Right renal pelvis (tissue), 4 donors: ENCODE data around the gene GLS. TPM values are rescaled to one million over a fixed set of nuclear protein-coding genes. Genes with fewer than 3 reads are reported as not detected.
"Not testable (repeated sequence)": the region's sequence is repeated elsewhere in the genome, so short reads cannot be mapped to it uniquely, and the experiment has no call there.

Experiments
- DNase-seq, 4 donors: peaks; one replicate each; pipeline ENCODE4 v3.0.0-alpha.2; 2013; ENCODE audit warnings: low read depth in 4 of 4, low spot score in 3 of 4, missing footprints in 1 of 4
- polyA plus RNA-seq, 4 donors: library from polyadenylated mRNA; unstranded; fragments of 120-200 nt; gene quantifications; one replicate each; pipeline ENCODE4 v1.2.1, GENCODE V29; 2013; ENCODE audit not compliant: insufficient read length in 4 of 4

Gene GLS
- polyA plus RNA-seq: 100 to 1,000 TPM; 240 to 315 (median 282) TPM

DNA sequence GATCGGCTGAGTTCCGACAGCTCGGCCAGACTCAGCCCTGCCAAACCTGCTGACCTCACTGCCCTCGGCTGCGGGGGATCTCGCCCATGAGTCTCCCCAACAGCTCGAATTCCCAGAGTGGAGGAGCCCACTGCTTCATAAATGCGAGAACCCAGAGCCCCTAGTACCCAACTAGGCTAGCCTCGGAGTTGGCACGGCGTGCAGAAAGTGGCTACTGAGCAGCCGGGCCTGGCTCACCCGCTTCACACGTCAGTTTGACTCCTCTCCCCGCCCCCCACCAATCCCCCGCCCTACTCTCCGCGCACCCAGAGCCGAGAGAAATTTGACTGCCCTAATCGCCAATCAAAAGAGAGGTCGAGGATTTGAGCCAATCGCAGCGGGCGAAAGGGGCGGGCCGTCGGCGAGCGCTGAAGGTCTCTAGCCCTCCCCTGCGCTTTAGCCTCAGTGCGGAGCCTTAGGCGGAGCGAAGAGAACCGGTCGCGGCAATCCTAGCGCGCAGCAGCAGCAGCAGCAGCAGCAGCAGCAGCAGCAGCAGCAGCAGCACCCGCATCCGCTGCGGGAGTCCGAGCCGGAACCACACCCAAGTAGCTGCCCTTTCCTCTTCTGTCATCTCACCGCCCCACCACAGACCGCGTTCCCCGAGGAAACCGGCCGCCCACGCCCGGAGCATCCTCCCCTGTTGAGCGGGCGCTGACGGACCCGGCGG, at the start of gene GLS:
GLS (plus strand) TSS at position 444 of the 706 bp plus-strand sequence. CDS start 264 bp downstream, outside the sequence.
- DNase-seq: peak; percentile 92 to 95 (median 94)

DNA sequence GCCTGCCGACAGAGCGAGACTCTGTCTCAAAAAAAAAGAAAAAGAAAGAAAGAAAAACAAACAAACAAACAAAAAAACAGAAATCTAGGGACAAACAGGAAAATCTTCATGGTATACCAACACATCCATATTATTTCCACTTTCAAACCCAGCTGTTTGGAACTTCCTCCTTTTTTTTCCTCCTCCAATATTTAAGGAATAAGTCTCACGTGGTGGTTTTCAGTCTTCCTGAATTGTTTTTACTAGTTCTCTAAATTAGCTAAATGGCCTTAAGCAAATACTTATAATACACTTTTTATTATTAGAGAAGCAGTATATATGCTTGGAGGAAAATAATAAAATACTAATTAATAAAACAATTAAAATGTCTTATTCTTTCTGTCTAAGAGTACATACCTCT, 48.7 kb upstream of the GLS start:
- DNase-seq: no peak

DNA sequence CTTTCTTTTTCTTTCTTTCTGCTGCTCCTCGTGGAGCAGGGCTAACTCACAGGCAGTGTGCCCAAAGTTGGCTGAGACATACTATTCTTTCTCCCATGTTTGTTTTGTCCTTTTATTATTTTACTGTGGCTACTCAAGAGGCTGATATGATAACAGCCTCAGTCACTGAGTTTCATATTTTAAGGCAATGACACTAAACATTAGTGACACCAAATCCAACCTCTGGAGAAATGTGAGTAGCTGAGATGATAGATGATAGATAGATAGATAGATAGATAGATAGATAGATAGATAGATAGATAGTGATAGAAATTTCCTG, 45.8 kb upstream of the GLS start:
- DNase-seq: no peak

DNA sequence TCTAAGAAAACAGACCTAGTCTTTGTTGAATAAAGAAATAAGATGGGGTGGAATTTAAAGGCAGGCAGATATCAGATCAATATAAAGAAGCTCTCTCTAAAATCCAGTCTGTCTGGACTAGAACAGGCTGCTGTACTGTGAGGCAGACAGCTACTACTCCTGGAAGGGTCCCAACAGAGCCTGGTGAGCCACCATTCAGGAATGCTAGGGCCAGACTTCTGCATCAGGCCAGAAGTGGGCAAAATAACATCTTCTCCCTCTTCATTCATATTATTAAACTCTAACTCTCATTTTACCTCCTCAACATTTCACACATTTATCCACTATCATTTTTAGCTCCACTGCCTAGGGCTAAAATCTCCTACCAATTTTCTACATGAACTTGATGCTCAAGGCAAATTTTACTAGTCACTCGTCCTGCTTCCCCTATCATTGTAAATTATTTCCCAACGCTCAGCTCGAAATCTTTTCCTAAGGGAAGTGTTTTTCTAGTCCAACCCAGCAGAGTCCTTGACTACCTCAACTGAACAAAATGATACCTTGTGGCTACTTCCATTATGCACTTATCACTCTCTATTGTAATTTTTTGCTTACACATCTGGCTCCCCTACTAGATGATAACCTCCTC, 45.2 kb upstream of the GLS start:
- DNase-seq: no peak

DNA sequence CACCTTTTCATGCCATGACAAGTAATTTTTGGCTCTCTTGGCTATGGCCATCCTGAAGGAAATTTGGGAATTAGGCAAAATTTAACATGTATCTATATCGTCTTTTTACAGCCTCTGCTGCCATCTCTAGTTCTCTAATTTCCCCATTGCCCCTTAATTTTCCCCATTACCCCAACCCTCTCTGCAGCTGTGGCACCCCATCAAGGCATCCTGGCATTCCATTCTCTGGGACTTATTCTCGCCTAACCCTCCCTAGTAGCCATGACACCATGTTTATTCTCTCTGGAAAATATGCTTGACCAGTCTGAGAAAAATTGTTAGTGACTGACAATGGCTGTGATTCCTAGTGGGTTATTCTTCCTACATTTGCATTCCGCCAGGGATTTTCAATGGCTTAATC, 43.9 kb upstream of the GLS start:
- no peak for DNase-seq

DNA sequence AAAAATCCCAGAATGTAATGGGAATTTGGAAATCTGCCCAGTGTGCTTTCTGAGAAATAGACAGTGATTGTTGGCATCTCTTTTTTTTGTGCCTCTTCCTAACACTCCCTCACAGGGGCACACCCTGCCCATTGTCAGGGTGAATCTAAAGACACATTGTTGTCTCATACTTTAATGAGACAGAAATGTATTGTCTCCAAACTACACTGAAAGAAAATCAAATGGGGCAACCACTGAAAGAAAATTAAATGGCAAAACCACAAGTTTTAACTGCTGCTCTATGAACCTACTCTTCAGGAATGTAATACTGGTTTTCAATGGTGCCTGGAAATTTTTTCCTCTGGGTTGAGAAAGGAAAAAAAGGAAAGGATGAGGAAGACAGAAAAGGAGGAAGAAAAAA, 43.2 kb upstream of the GLS start:
- DNase-seq: no peak

DNA sequence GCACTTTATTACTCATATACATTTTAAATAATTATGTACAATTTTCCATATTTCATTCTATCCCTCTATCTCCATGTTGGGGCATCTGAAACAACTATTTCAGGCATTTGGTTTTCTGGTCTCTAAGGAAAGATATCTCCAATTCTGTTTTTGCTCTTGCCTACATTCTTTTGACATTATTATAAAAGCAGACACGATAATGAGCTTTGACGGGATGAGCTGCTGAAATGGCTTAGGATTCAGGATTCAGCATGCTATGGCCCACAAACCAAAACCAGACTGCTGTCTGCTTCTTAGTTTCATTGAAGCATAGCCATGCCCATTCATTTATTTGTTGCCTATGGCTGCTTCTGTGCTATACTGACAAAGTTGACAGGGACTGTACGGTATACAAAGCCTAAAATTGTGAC, 42.7 kb upstream of the GLS start:
- no peak for DNase-seq

DNA sequence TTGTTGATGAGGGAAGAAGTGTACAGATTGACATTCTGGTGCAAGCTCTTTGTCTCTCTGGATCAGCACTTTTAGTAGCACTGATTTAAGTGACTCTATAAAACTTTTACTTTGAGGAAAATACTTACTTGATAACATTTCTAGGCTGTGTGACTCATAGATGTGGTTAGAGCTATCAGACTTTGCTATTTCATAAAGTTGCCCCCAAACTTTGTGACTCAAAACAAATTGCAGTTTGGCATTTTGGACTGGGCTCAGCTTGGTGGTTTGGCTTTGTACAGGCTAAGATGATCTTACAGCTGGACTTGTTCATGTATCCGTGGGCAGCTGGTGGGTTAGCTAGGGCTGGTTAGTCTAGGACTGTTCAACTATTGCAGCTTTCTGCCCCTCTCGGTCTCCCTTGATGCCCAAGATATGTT, 42.1 kb upstream of the GLS start:
- no peak for DNase-seq

DNA sequence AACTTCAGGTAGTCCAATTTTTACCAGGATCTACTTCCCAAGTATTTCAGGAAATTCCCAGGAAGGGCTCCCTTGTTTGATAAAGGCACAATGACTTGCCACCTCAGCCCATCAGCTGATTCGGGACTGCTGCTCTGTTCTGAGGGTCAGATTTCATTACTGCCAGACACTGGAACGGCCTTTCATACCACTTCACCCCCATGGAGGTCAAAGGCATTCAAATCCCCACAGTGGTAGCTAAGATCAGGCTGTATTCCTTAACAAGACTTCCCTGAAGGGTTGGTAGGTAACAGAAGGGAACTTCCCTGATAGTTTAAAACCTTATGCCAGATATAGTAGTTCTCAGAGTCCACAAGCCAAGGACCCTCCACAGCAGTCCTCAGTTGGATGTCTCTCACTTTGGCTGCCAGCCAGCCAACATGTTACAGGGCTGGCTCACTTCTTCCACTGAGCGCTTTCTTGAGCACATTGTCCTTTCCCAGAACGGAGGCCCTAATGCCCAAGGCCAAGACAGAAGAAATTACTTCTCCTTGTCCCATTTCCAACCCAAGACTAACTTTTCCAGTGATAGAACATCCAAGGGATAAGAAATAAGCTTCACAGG, 40.0 kb upstream of the GLS start:
- DNase-seq: no peak

DNA sequence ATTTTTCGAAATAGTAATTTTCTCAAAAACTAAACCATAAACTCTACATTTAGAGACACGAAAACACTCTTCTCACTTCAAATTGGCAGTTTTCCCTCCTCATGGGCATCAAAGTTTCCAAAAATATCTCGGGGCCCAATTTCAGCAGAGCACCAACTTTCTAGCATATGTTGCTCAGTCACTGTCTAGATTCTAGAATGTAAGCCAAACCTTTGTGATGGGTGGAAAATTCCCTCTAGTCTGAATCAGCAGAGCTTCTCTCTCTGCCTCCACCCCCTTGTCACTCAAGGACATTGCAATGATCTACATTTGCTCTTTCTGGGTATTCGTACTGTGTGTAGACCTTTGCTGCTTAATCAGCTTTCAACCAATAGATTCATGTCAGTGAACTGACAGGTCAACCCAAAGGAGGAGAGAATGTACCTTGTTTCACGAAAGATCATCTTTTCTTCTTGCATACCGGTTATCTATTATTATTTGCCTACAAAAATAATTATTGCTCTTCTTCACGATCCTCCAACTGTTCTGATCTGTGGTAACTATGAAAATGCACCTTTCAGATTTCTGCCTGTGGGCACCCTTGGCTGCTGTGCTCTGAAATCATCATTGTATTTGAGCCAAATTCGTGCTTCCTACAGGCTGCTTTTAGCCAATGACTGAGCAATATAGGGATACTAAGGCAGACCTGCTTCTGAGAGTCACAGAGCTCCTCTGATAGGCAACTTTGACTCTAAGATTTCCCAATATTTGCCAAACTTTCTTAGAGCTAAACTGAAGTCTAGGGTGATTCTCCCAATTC, 38.7 kb upstream of the GLS start:
- no peak for DNase-seq

DNA sequence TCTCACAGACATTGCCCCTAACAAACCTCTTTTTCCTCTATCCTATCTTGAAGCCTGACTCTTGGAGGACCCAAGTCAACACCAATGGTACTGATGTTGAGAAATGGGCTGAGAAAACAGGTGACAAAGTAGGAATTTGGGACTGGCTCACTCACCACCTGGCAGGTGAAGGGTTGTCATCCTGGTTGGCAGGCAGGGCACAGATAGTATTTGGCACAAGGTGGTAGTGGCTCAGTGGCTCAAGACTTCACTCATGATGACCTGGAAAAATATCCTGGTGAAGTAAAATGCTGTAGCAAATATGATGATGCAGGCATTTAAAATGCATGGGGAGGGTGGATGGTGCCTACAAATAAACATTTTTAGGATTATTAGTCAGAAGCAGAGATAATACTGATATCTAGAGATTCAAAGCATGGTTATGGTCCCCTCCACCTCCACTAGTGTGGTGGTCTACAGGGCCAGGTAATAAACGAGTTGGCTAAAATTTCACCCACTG, 38.0 kb upstream of the GLS start:
- DNase-seq: no peak

DNA sequence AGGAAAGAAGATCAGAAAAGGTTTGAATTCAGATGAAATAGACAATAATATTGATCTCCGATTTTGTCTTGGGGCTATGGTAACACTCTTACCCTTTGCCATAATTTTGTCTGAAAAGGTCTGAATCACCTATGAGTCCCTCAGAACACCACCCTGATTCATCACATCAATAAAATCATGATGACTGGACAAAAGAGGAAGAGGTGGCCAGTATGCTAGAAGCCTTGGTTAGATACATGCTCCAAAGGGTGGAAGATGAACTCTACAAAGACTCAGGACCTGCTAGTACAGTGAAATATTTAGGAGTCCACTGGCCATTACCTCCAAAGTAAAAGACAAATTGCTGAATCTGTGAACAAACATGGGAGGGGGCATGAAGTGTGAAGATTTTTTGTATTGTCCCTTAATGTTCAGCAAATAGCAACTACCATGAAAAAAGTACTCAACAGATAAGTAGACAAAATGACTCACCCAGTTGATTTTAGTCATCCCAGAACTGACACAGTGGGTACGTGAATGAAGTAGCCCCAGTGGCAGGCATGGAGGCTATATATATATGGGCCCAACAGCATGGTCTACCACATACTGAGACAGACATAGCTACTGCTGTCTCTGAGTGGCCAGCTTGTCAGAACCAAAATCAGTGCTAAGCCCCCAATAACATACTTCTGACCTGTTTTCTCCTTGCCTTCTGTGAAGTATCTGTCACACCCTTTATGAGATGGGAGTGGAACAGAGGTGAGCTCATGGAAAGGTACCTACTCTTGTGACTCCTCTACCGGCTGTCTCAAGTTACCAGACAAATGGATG, 36.5 kb upstream of the GLS start:
- no peak for DNase-seq

DNA sequence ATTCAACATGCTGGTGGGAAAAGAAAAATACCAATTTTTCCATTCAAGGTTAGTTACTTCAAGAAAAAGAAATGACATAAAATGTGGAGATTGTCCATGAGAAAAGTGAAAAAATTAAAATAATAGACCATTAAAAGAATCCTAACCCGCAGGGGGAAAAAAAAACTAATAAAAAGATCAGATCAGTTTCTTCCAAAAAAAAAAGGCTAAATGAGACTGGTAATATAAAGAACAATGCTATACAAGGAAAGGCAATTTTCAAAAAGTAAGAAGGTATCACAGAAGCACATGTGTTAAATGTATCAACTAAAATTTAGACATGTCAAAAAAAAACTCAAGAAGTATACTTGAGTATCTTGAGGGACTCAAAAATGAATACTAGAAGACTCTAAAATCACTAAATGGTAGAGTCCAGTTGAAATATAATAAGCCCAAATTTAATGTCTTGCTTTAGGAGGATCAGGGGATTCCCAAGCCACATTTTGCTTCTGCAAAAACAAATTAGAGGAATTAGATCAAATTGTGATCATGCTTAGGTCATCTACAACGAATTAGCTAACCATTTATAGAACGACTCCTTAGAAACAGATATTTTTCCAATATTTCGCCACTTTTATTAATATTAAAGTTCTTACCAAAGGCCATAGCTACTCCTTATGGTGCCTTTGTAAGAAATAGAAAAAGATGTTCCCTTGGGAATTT, 35.8 kb upstream of the GLS start:
- DNase-seq: no peak

DNA sequence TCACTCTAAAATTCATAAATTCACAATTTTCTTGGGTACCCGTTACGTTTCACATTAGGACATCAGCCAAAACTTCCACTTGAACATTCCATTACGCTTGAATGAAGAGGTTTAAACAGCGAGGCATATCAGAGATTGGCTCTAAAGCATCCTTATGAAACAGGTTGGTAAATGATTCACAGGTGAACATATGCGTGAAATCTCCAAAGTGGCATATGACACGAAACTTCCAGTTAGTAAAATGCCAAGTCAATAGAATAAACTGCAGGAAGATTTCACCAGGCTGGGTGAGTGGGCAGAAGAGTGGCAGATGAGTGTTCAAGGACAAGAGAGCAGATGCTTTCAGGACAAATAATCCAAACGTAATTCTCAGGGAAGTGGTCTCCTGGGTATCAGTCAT, 33.9 kb upstream of the GLS start:
- no peak for DNase-seq

DNA sequence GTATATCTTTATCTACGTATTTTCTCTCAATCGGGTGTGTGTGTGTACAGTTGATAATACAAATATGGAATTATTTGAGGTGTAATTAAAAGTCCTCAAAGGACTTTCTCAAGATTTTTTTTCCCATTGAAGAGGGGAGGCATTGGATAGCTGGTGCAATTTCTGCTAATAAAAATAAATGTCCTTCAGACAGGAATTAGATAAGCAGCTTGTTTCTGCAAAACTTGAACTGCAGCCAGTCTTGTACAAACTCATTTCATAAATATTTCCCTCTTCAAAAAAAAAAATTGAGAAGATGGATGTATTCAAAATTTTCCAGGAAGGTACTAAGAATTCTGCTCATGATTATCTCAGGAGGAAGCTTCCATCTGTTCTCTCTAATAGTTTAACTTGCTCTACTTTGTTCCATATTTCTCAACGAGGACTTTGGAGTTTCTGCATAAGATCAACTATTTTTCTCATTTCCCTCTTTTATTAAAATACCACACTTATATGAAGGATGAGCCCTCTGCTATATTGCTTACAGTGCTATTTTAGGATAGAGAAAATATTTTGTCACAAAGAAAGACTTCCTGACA, 33.0 kb upstream of the GLS start:
- no peak for DNase-seq

DNA sequence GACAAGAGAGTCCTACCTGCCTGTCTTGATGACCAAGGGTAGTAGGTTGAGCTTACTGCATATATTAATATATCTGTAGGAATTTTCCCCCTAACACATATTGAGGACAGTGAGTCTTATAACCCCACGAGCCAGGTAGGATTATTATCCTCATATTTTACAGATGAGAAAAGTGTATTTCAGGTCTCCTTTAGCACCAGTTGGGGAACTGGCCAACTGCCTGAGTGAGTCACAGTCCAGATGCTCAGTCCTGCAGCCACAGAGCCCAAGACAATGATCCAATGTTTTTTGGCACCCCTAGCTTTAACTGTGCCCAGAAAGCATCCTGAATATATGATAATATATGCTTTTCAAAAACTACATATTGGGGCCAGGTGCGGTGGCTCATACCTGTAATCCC, 30.8 kb upstream of the GLS start:
- no peak for DNase-seq

DNA sequence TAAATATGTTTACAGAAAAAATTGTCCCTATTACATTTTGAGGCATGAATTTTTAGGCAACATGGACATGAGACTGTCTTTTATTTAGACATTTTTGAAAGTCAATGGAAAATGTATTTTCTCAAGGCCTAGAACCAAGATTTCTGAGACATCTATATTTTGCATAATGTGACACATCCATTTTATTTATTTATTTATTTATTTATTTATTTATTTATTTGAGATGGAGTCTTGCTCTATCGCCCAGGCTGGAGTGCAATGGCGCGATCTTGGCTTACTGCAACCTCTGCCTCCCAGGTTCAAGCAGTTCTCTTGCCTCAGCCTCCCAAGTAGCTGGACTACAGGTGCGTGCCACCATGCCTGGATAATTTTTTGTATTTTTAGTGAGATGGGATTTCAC, 27.6 kb upstream of the GLS start:
- not testable (repeated sequence) for DNase-seq

DNA sequence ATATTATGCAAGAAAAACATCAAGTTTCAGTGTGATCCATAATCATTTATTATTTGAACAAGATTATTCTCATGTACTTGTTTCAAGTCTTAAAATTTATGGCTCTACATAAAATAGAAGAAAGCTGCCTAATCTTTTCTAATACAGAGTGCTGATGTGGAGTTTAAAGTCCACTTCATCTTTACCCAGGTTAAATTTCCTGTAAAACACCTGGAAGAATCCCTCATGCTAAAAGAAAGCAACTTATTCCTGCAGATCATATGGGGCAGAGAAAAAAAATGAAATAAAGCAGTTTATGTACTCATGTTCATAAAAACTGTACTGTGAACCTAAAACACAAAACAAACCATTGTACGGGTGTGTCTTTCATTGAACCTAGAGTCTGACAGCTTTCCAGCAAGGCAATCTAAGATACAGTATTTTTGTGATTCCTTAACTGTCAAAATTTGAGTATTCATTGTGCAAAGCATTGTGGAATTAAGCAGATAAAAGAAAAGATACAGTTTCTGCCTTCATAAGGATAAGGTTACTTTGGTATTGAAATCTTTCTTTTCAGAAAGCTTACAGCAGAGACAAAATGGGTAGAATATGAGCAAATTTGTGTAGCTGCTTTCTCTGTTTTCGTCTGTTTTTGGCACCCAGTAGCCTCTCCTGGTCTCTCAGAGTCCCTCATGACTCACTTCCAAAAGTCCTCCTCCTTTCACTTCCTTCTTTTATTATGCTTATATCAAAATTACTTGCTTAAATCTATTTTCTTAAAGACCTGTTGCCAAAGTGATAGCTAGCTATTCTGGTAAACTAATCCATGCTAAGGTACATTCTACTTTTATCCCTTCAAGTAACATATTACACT, 26.9 kb upstream of the GLS start:
- DNase-seq: no peak
